H1 (cell line): ENCODE measurements around the gene PHACTR1. TPM values are rescaled to one million over a fixed set of nuclear protein-coding genes. Genes with fewer than 3 reads are reported as not detected.

Source experiments
- CTCF ChIA-PET: fragments of 300-600 bp; sonication (Branson Sonifier 250); formaldehyde crosslinking; loops from one replicate; lab custom pipeline; 2021; ENCODE audit not compliant: partially characterized antibody; lab: Charles Lee
- POLR2A ChIA-PET: fragments of 300-600 bp; sonication (Branson Sonifier 250); formaldehyde crosslinking; loops from one replicate; lab custom pipeline; 2021; ENCODE audit warnings: inconsistent platforms; ENCODE audit not compliant: partially characterized antibody; lab: Charles Lee
- DNase-seq, 2 experiments: peaks; one replicate each; pipeline versions ENCODE4 v3.0.0 to v3.0.0-alpha.2; 2010 to 2022; ENCODE audit warnings: low spot score in 2 of 2, low read depth in 1 of 2, mixed read lengths in 1 of 2
- FAIRE-seq: peaks from 2 replicates; lab custom pipeline; 2011; peaks lifted over from hg19 to GRCh38; lab: Jason Lieb, UNC
- H2AFZ ChIP-seq: 2 replicates; pipeline ENCODE4 v1.8.1; 2012; ENCODE audit warnings: low read length, inconsistent platforms
- H2AK5ac ChIP-seq: 2 replicates; pipeline ENCODE4 v1.6.1; 2013; ENCODE audit warnings: low read depth, low read length
- H2BK120ac ChIP-seq: replicated peaks from 2 replicates; pipeline ENCODE3; 2013; ENCODE audit warnings: low read depth, low read length, inconsistent platforms
- H2BK12ac ChIP-seq: 2 replicates; pipeline ENCODE4 v1.6.1; 2013; ENCODE audit warnings: low read depth, low read length
- H2BK15ac ChIP-seq: 2 replicates; pipeline ENCODE4 v1.6.1; 2013; ENCODE audit warnings: low read length
- H2BK20ac ChIP-seq: 2 replicates; pipeline ENCODE4 v1.6.1; 2013; ENCODE audit warnings: low read length
- H2BK5ac ChIP-seq: 2 replicates; pipeline ENCODE4 v1.6.1; 2013; ENCODE audit warnings: low read depth, low read length
- H3K14ac ChIP-seq: 2 replicates; pipeline ENCODE4 v1.6.1; 2013; ENCODE audit warnings: inconsistent platforms; ENCODE audit not compliant: insufficient read length
- H3K18ac ChIP-seq: 2 replicates; pipeline ENCODE4 v1.6.1; 2013; ENCODE audit warnings: low read length; ENCODE audit errors: extremely low read depth
- H3K23ac ChIP-seq: 2 replicates; pipeline ENCODE4 v1.6.1; 2013; ENCODE audit warnings: inconsistent platforms; ENCODE audit not compliant: insufficient read length
- H3K23me2 ChIP-seq: 2 replicates; pipeline ENCODE4 v1.6.1; 2013; ENCODE audit warnings: low read depth, low read length
- H3K27ac ChIP-seq: 2 replicates; pipeline ENCODE4 v1.6.1; 2011; ENCODE audit warnings: low read depth, low read length, inconsistent platforms
- H3K27me3 ChIP-seq, 4 experiments: replicated peaks in 1 of 4; 1 replicate in 1 of 4; 2 replicates in 3 of 4; pipeline versions ENCODE4 v1.6.1 to v1.8.1; 2011 to 2013; ENCODE audit warnings: low read length in 3 of 4, mild to moderate bottlenecking in 3 of 4, inconsistent platforms in 2 of 4, mixed read lengths in 2 of 4, moderate library complexity in 1 of 4; ENCODE audit not compliant: control insufficient read depth in 3 of 4, insufficient read depth in 3 of 4; ENCODE audit errors: extremely low read depth in 1 of 4
- H3K36me3 ChIP-seq, 4 experiments: 2 replicates each; pipeline versions ENCODE4 v1.6.1 to v1.8.1; 2011 to 2013; ENCODE audit warnings: mild to moderate bottlenecking in 4 of 4, low read length in 3 of 4, moderate library complexity in 2 of 4, control low read depth in 1 of 4, inconsistent platforms in 1 of 4; ENCODE audit not compliant: insufficient read depth in 4 of 4, control insufficient read depth in 2 of 4
- H3K4ac ChIP-seq: replicated peaks from 2 replicates; pipeline ENCODE3; 2013; ENCODE audit warnings: low read length, low read depth, mixed read lengths, inconsistent platforms; ENCODE audit not compliant: insufficient read length
- H3K4me1 ChIP-seq, 4 experiments: replicated peaks in 1 of 4; 1 replicate in 1 of 4; 2 replicates in 3 of 4; pipeline versions ENCODE4 v1.6.1 to v1.8.1; 2011 to 2013; ENCODE audit warnings: low read length in 3 of 4, inconsistent platforms in 2 of 4, mixed read lengths in 1 of 4; ENCODE audit not compliant: insufficient read depth in 4 of 4, control insufficient read depth in 3 of 4
- H3K4me2 ChIP-seq, 2 experiments: 2 replicates each; pipeline versions ENCODE4 v1.6.1 to v1.8.1; 2011 to 2013; ENCODE audit warnings: low read depth in 2 of 2, low read length in 2 of 2, control low read depth in 1 of 2, inconsistent platforms in 1 of 2, mild to moderate bottlenecking in 1 of 2; ENCODE audit not compliant: insufficient read depth in 1 of 2
- H3K4me3 ChIP-seq, 4 experiments: fragments of 200-600, 300-600 bp in 1 of 4; sonication (generic), shearing (Covaris generic), sonication (Bioruptor Twin) in 1 of 4; 2 replicates each; pipeline versions ENCODE4 v1.5.1 to v1.8.1; 2011 to 2016; ENCODE audit warnings: low read length in 4 of 4, low read depth in 3 of 4, control low read depth in 2 of 4, inconsistent platforms in 2 of 4, mild to moderate bottlenecking in 2 of 4, mixed read lengths in 1 of 4, moderate library complexity in 1 of 4; ENCODE audit not compliant: insufficient read depth in 2 of 4; ENCODE audit errors: extremely low read depth in 1 of 4
- H3K56ac ChIP-seq: replicated peaks from 2 replicates; pipeline ENCODE3; 2013; ENCODE audit warnings: low read depth, mild to moderate bottlenecking, mixed read lengths, low read length, inconsistent platforms; ENCODE audit not compliant: insufficient read length
- H3K79me1 ChIP-seq: 2 replicates; pipeline ENCODE4 v1.6.1; 2013; ENCODE audit warnings: low read depth, low read length, control low read depth
- H3K79me2 ChIP-seq, 2 experiments: 2 replicates each; pipeline versions ENCODE4 v1.6.1 to v1.8.1; 2012 to 2013; ENCODE audit warnings: low read length in 2 of 2, mild to moderate bottlenecking in 2 of 2, inconsistent platforms in 1 of 2; ENCODE audit not compliant: insufficient read depth in 2 of 2, control insufficient read depth in 1 of 2
- H3K9ac ChIP-seq, 4 experiments: replicated peaks in 1 of 4; 1 replicate in 1 of 4; 2 replicates in 3 of 4; pipeline versions ENCODE4 v1.6.1 to v1.8.1; 2011 to 2013; ENCODE audit warnings: low read depth in 3 of 4, low read length in 3 of 4, control low read depth in 2 of 4, mild to moderate bottlenecking in 2 of 4, moderate library complexity in 2 of 4, inconsistent platforms in 1 of 4; ENCODE audit errors: extremely low read depth in 1 of 4
- H3K9me3 ChIP-seq, 2 experiments: 2 replicates each; pipeline versions ENCODE4 v1.6.1 to v1.8.1; 2012 to 2013; ENCODE audit warnings: mild to moderate bottlenecking in 2 of 2, moderate library complexity in 2 of 2, control low read depth in 1 of 2, inconsistent platforms in 1 of 2, low read depth in 1 of 2, low read length in 1 of 2, mixed read lengths in 1 of 2; ENCODE audit not compliant: insufficient read depth in 2 of 2
- H4K20me1 ChIP-seq, 2 experiments: replicated peaks in 1 of 2; 2 replicates each; pipeline versions ENCODE3 to v1.8.1; 2011 to 2013; ENCODE audit warnings: inconsistent platforms in 2 of 2, low read length in 2 of 2, mild to moderate bottlenecking in 1 of 2; ENCODE audit not compliant: insufficient read depth in 2 of 2, control insufficient read depth in 1 of 2
- H4K5ac ChIP-seq: 2 replicates; pipeline ENCODE4 v1.6.1; 2013; ENCODE audit warnings: low read length, low read depth, mixed read lengths, inconsistent platforms; ENCODE audit not compliant: insufficient read length
- H4K8ac ChIP-seq: 2 replicates; pipeline ENCODE4 v1.8.0; 2013; ENCODE audit warnings: mild to moderate bottlenecking, moderate library complexity, low read length, inconsistent platforms; ENCODE audit not compliant: insufficient read depth; ENCODE audit errors: extremely low read depth
- H4K91ac ChIP-seq: replicated peaks from 2 replicates; pipeline ENCODE3; 2013; ENCODE audit warnings: low read length, mixed read lengths, inconsistent platforms; ENCODE audit not compliant: insufficient read length
- CHD2 ChIP-seq: IDR thresholded peaks from 2 replicates; pipeline ENCODE4 v1.6.1; 2012; ENCODE audit warnings: low read length, improper control_type of control experiment
- CTBP2 ChIP-seq: IDR thresholded peaks from 2 replicates; pipeline ENCODE4 v1.7.0; 2011; ENCODE audit warnings: borderline replicate concordance, mild to moderate bottlenecking, moderate library complexity, mixed read lengths, low read length; ENCODE audit not compliant: insufficient read depth, insufficient read length
- CTCF ChIP-seq, 3 experiments: IDR thresholded peaks; 1 replicate in 2 of 3; 2 replicates in 1 of 3; pipeline versions ENCODE4 v1.5.1 to v1.6.1; 2011; ENCODE audit warnings: low read length in 3 of 3, mild to moderate bottlenecking in 3 of 3, inconsistent platforms in 2 of 3, low read depth in 1 of 3, moderate library complexity in 1 of 3; ENCODE audit not compliant: insufficient read depth in 1 of 3; ENCODE audit errors: control extremely low read depth in 1 of 3
- GABPA ChIP-seq: IDR thresholded peaks from 2 replicates; pipeline ENCODE4 v1.6.1; 2011; ENCODE audit warnings: mild to moderate bottlenecking, low read length, moderate library complexity, borderline replicate concordance; ENCODE audit not compliant: insufficient read depth
- KDM4A ChIP-seq: IDR thresholded peaks from one replicate; pipeline ENCODE4 v1.7.1; 2012; ENCODE audit warnings: low read depth, mild to moderate bottlenecking, moderate library complexity, low read length, inconsistent platforms; ENCODE audit not compliant: severe bottlenecking
- POLR2A ChIP-seq, 2 experiments: IDR thresholded peaks; 1 replicate in 1 of 2; 2 replicates in 1 of 2; pipeline ENCODE4 v1.6.1; 2011; ENCODE audit warnings: low read depth in 2 of 2, low read length in 2 of 2, mild to moderate bottlenecking in 2 of 2; ENCODE audit errors: control extremely low read depth in 1 of 2
- SIRT6 ChIP-seq: IDR thresholded peaks from one replicate; pipeline ENCODE4 v1.7.1; 2012; ENCODE audit warnings: low read length, inconsistent platforms
- SP2 ChIP-seq: IDR thresholded peaks from 2 replicates; pipeline ENCODE4 v1.6.1; 2012; ENCODE audit warnings: mild to moderate bottlenecking, low read length, inconsistent platforms
- SRF ChIP-seq: IDR thresholded peaks from 2 replicates; pipeline ENCODE4 v1.6.1; 2011; ENCODE audit warnings: mild to moderate bottlenecking, low read depth, low read length, moderate library complexity
- SUZ12 ChIP-seq: fragments of 200-600 bp; sonication (generic); IDR thresholded peaks from 2 replicates; pipeline ENCODE4 v1.6.1; 2012; ENCODE audit warnings: mild to moderate bottlenecking, inconsistent platforms, low read length, moderate library complexity, mixed read lengths
- TAF1 ChIP-seq: IDR thresholded peaks from 2 replicates; pipeline ENCODE4 v1.6.1; 2011; ENCODE audit warnings: mild to moderate bottlenecking, low read depth, low read length
- TBP ChIP-seq: IDR thresholded peaks from 2 replicates; pipeline ENCODE4 v1.6.1; 2011; ENCODE audit warnings: low read depth, low read length, improper control_type of control experiment
- ZNF274 ChIP-seq: IDR thresholded peaks from 2 replicates; pipeline ENCODE4 v1.7.0; 2012; ENCODE audit warnings: low read length, borderline replicate concordance; ENCODE audit errors: extremely low read depth
- WGBS, 2 experiments: shearing (Covaris generic) in 1 of 2; methylation state at CpG; one replicate each; pipeline versions ENCODE4 v1.1.6 to v1.1.7; 2013 to 2015; ENCODE audit warnings: low lambda C conversion rate in 2 of 2, mixed read lengths in 2 of 2, inconsistent platforms in 1 of 2, low coverage in 1 of 2, missing lambda C conversion rate in 1 of 2; ENCODE audit not compliant: insufficient replicate concordance in 2 of 2, insufficient coverage in 1 of 2, insufficient read length in 1 of 2; ENCODE audit errors: extremely low coverage in 1 of 2, missing lambda C conversion rate in 1 of 2; 5-methylcytosine and 5-hydroxymethylcytosine counted together
- polyA plus RNA-seq, 7 experiments: library from polyadenylated mRNA; depleted of rRNA in 3 of 7; stranded (reverse) in 5 of 7; unstranded in 2 of 7; fragments of >200 nt in 5 of 7; fragments of 200-250 nt in 2 of 7; gene quantifications; 1 replicate in 5 of 7; 2 replicates in 1 of 7; 4 replicates in 1 of 7; pipeline versions ENCODE4 v1.2.1 to v1.2.3, GENCODE V29; 2011 to 2013; ENCODE audit warnings: missing spikeins in 2 of 7, mixed read lengths in 2 of 7
- total RNA-seq: library from RNA; stranded (reverse); fragmentation: NEBNext Ultra II Directional; extraction: Animal tissue kit (Norgen Biotek cat#: 25700); gene quantifications from 2 replicates; pipeline ENCODE4 v1.2.1, GENCODE V29; 2021

PHACTR1 gene
- total and polyA plus RNA-seq, 2 of the 8 experiments (the other 6 are each of a cell fraction or from before 2014, with no cell fraction given), result 3.9 to 17.1 TPM

DNA sequence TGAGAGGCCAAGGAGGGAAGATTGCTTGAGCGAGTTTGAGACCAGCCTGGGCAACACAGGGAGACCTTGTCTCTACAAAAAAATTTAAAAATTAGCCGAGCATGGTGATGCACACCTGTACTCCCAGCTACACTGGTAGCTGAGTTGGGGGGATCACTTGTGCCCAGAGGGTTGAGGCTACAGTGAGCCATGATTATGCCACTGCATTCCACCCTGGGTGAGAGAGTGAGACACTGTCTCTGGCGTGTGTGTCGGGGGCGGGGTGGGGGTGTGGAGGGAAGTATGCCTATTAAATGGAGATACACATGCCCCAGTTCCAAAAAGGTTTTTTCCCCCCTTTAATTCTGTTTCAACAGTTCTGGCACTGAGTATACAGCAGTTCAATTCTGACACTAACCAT lies 388.6 kb downstream of the PHACTR1 start:
- no peak overlapping the region for H2BK120ac ChIP-seq
- DNase-seq, result no peak
- H3K18ac ChIP-seq, result no peak overlapping the region
- no peak overlapping the region for H2AFZ ChIP-seq
- no peak overlapping the region for H3K56ac ChIP-seq
- FAIRE-seq, result no peak
- no peak overlapping the region for H3K4ac ChIP-seq
- H3K27ac ChIP-seq, result no peak overlapping the region
- no peak overlapping the region for H3K9ac ChIP-seq
- H3K4me2 ChIP-seq, result no peak overlapping the region
- no peak overlapping the region for H2AK5ac ChIP-seq
- no peak overlapping the region for H3K14ac ChIP-seq
- no peaks in the 10 kb centered on the region for H4K20me1 ChIP-seq
- no peak overlapping the region for H2BK20ac ChIP-seq
- no peaks in the 10 kb centered on the region for H3K79me1 ChIP-seq
- no peak overlapping the region for H4K5ac ChIP-seq
- no peaks in the 10 kb centered on the region for H3K36me3 ChIP-seq
- POLR2A ChIA-PET, result no interaction called here
- H3K4me3 ChIP-seq, result no peak overlapping the region
- H3K4me1 ChIP-seq, result peaks cover 0 to 2% (median under 1%) of the 10 kb centered on the region in 4 experiments; a peak in 2 of 7 replicates
- no peaks in the 10 kb centered on the region for H3K9me3 ChIP-seq
- no peaks in the 10 kb centered on the region for H3K79me2 ChIP-seq
- no peak overlapping the region for H3K23ac ChIP-seq
- WGBS, 2 experiments, result 88% methylated on average over 2 of the region's 5 CpGs; no CpG with 5 or more reads in 1 of the 2 experiments
- CTCF ChIA-PET, result no interaction called here
- no peak overlapping the region for H4K91ac ChIP-seq
- no peak overlapping the region for H2BK5ac ChIP-seq
- H4K8ac ChIP-seq, result no peak overlapping the region
- H3K23me2 ChIP-seq, result no peaks in the 10 kb centered on the region
- H2BK15ac ChIP-seq, result no peak overlapping the region
- H2BK12ac ChIP-seq, result no peak overlapping the region
- H3K27me3 ChIP-seq, result no peaks in the 10 kb centered on the region
- TF ChIP-seq CTCF (IDR thresholded peaks at IDR 0.05; ENCODE audit: control extremely low read depth in 1 of 3, insufficient read depth in 1 of 3, low read depth in 1 of 3, low read length in 3 of 3) (no peak), SUZ12 (no peak), CHD2 (no peak), TBP (no peak), SRF (no peak), ZNF274 (no peak), POLR2A (IDR thresholded peaks at IDR 0.05; ENCODE audit: control extremely low read depth in 1 of 2, low read depth in 2 of 2, low read length in 2 of 2) (no peak), TAF1 (no peak), KDM4A (no peak), SP2 (no peak), GABPA (no peak), CTBP2 (no peak), SIRT6 (no peak)
